K562 (cell line): ENCODE measurements around the gene IRS1. TPM values are rescaled to one million over a fixed set of nuclear protein-coding genes. Genes with fewer than 3 reads are reported as not detected.

ENCODE experiments used
- EHMT2 ChIP-seq: fragments of 450-650 bp; IDR thresholded peaks from 2 replicates; pipeline ENCODE4 v1.6.1; 2018; ENCODE audit warnings: antibody characterized with exemption
- ELF2 ChIP-seq: fragments of 250-450 bp; sonication (Bioruptor Pico); IDR thresholded peaks from 2 replicates; pipeline ENCODE4 v1.5.0; 2021; ENCODE audit warnings: mild to moderate bottlenecking
- KDM5B ChIP-seq: fragments of 200-600 bp; sonication (generic); IDR thresholded peaks from 2 replicates; pipeline ENCODE4 v1.6.1; 2012; ENCODE audit warnings: low read depth, mild to moderate bottlenecking, moderate library complexity, low read length, control low read depth, inconsistent platforms; ENCODE audit not compliant: insufficient replicate concordance
- NEUROD1 ChIP-seq: fragments of 150-350 bp; IDR thresholded peaks from 2 replicates; pipeline ENCODE4 v1.6.1; 2014; ENCODE audit warnings: borderline replicate concordance, low read length, low read depth; ENCODE audit not compliant: partially characterized antibody
- TCF15 ChIP-seq: fragments of 250-450 bp; sonication (Bioruptor Pico); IDR thresholded peaks from 2 replicates; pipeline ENCODE4 v1.8.0; 2022; ENCODE audit warnings: moderate library complexity, mild to moderate bottlenecking, inconsistent platforms
- TCF3 ChIP-seq: sonication (generic); formaldehyde crosslinking; IDR thresholded peaks from 2 replicates; pipeline ENCODE4 v1.4.0; 2020; ENCODE audit warnings: mild to moderate bottlenecking, missing genetic modification reagents
- THRAP3 ChIP-seq: fragments of 450-650 bp; IDR thresholded peaks from 2 replicates; pipeline ENCODE4 v1.6.1; 2016; ENCODE audit warnings: mild to moderate bottlenecking, inconsistent platforms, borderline replicate concordance
- UBTF ChIP-seq, 2 experiments: IDR thresholded peaks; 2 replicates each; pipeline ENCODE4 v1.6.1; 2012; ENCODE audit warnings: improper control_type of control experiment in 2 of 2, low read depth in 2 of 2, low read length in 2 of 2, borderline replicate concordance in 1 of 2
- ZBTB17 ChIP-seq: fragments of 450-650 bp; formaldehyde crosslinking; IDR thresholded peaks from 2 replicates; pipeline ENCODE4 v1.4.0; 2020; ENCODE audit warnings: mild to moderate bottlenecking
- ZBTB9 ChIP-seq: fragments of 450-650 bp; formaldehyde crosslinking; IDR thresholded peaks from 2 replicates; pipeline ENCODE4 v1.4.0; 2020; ENCODE audit warnings: mild to moderate bottlenecking, moderate library complexity
- ZNF217 ChIP-seq: sonication (generic); formaldehyde crosslinking; IDR thresholded peaks from 2 replicates; pipeline ENCODE4 v1.8.0; 2022; ENCODE audit warnings: mild to moderate bottlenecking, missing genetic modification reagents
- polyA plus RNA-seq, 8 experiments: library from polyadenylated mRNA; depleted of rRNA in 4 of 8; stranded (reverse) in 5 of 8; unstranded in 3 of 8; fragments of >200 nt; fragmentation: Nextera tagmentation in 2 of 8; fragmentation: Illumina TruSeq in 1 of 8; extraction: Ambion mirVana in 2 of 8; extraction: Trizol in 1 of 8; gene quantifications; 2 replicates each; pipeline versions ENCODE4 v1.2.1 to v1.2.3, GENCODE V29; 2011 to 2014; ENCODE audit warnings: inconsistent platforms in 1 of 8, missing spikeins in 1 of 8
- total RNA-seq, 7 experiments: library from RNA; depleted of rRNA in 6 of 7; stranded (reverse); fragments of >200 nt in 6 of 7; fragmentation: Illumina TruSeq in 2 of 7; extraction: Trizol in 2 of 7; gene quantifications; 2 replicates each; pipeline versions ENCODE4 v1.2.1 to v1.2.3, GENCODE V29; 2011 to 2021; ENCODE audit warnings: low replicate concordance in 1 of 7
- TF ChIP-seq, protein P1 (sequence below): sonication (generic); formaldehyde crosslinking; IDR thresholded peaks from 2 replicates; pipeline ENCODE4 v1.8.1; 2023; ENCODE audit warnings: missing genetic modification reagents, mild to moderate bottlenecking, borderline replicate concordance

The IRS1 gene
- total and polyA plus RNA-seq, 9 of the 15 experiments (the other 6 are each of a cell fraction or from before 2014, with no cell fraction given) = under 0.01 to 0.31 (median 0.08) TPM; not detected in 1

DNA sequence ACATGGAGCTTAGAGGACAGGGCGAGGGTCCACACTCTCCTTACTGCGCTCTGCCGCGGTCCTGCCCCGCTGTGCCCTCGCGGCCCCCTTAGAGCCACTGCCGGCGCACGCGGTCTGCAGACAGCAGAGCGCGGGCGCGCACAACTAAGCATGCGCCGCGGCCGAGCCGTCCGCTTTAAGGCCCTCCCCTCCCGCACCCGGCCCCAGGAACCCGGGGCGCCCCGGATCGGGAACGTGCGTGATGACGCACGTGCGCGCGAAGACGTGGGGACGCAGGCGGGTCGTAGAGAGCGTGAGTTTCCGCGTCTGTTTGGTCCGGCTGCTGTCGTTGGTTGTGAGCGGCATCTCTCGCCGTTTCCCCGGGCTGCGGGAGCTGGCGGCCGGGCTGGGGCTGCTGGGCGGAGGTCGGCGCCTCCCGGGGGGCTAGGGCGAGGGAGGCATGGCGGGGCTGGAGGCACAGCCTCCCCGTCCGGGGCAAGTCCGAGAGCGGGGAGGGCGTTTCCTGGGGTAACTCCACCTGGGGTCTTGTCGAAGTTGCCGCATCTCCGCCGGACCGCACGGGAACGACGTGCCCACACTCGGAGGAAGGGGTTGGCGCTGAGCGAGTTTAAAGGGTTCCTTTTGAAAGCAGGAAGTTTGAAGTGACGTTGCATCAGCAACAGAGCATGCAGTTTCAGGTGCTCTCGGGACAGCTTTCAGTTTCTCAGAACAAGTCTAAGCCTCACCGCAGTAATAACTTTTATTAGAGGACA, 36.4 kb upstream of the IRS1 start, which contains the start of gene RHBDD1 (continued):
- TF ChIP-seq NEUROD1 (no peak), ZBTB9 (peak; percentile 8; the same call in 1 of the 2 replicates), EHMT2 (no peak), THRAP3 (no peak), ZNF217 (no peak), ZBTB17 (CRISPR knock-in tag) (no peak; the same call in 1 of the 2 replicates), ELF2 (CRISPR knock-in tag) (no peak), TCF15 (no peak), UBTF (IDR thresholded peaks at IDR 0.05; ENCODE audit: borderline replicate concordance in 1 of 2, low read depth in 2 of 2, low read length in 2 of 2) (0 out of 4 replicates have a peak, but pooled peaks have one; percentile 6 to 31), TCF3 (CRISPR knock-in tag) (no peak), KDM5B (peak; percentile 70)
- TF ChIP-seq, protein P1, sequence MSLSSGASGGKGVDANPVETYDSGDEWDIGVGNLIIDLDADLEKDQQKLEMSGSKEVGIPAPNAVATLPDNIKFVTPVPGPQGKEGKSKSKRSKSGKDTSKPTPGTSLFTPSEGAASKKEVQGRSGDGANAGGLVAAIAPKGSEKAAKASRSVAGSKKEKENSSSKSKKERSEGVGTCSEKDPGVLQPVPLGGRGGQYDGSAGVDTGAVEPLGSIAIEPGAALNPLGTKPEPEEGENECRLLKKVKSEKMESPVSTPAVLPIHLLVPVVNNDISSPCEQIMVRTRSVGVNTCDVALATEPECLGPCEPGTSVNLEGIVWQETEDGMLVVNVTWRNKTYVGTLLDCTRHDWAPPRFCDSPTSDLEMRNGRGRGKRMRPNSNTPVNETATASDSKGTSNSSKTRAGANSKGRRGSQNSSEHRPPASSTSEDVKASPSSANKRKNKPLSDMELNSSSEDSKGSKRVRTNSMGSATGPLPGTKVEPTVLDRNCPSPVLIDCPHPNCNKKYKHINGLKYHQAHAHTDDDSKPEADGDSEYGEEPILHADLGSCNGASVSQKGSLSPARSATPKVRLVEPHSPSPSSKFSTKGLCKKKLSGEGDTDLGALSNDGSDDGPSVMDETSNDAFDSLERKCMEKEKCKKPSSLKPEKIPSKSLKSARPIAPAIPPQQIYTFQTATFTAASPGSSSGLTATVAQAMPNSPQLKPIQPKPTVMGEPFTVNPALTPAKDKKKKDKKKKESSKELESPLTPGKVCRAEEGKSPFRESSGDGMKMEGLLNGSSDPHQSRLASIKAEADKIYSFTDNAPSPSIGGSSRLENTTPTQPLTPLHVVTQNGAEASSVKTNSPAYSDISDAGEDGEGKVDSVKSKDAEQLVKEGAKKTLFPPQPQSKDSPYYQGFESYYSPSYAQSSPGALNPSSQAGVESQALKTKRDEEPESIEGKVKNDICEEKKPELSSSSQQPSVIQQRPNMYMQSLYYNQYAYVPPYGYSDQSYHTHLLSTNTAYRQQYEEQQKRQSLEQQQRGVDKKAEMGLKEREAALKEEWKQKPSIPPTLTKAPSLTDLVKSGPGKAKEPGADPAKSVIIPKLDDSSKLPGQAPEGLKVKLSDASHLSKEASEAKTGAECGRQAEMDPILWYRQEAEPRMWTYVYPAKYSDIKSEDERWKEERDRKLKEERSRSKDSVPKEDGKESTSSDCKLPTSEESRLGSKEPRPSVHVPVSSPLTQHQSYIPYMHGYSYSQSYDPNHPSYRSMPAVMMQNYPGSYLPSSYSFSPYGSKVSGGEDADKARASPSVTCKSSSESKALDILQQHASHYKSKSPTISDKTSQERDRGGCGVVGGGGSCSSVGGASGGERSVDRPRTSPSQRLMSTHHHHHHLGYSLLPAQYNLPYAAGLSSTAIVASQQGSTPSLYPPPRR (CRISPR knock-in tag) = 0 out of 2 replicates have a peak, but pooled peaks have one; percentile 41
